Calu3 (cell line): ENCODE data around the gene NOSIP. TPM values are rescaled to one million over a fixed set of nuclear protein-coding genes. Genes with fewer than 3 reads are reported as not detected.

Experiments used
- BruUV-seq: library from RNA; stranded (reverse); fragments of 400-500 nt; replicated peaks from 2 replicates; lab custom pipeline; 2021; lab: Mats Ljungman, UMichigan
- CTCF ChIA-PET: fragments of 300-600 bp; sonication (Branson Sonifier 250); formaldehyde crosslinking; loops from one replicate; lab custom pipeline; 2022; ENCODE audit warnings: antibody characterized with exemption; lab: Charles Lee
- DNase-seq: peaks from one replicate; pipeline ENCODE4 v3.0.0; 2022
- H3K27ac Mint-ChIP-seq: one replicate; pipeline ENCODE4 v1.8.0; 2022; ENCODE audit warnings: mixed read lengths; ENCODE audit not compliant: unreplicated experiment
- H3K27me3 Mint-ChIP-seq: one replicate; pipeline ENCODE4 v1.8.0; 2022; ENCODE audit warnings: mixed read lengths; ENCODE audit not compliant: unreplicated experiment
- H3K36me3 Mint-ChIP-seq: one replicate; pipeline ENCODE4 v1.8.0; 2022; ENCODE audit warnings: mild to moderate bottlenecking, moderate library complexity, mixed read lengths; ENCODE audit not compliant: insufficient read depth, unreplicated experiment
- H3K4me1 Mint-ChIP-seq: one replicate; pipeline ENCODE4 v1.8.0; 2022; ENCODE audit warnings: mild to moderate bottlenecking, low read depth, mixed read lengths; ENCODE audit not compliant: unreplicated experiment
- H3K4me3 Mint-ChIP-seq: one replicate; pipeline ENCODE4 v1.8.0; 2022; ENCODE audit warnings: mild to moderate bottlenecking, low read depth, moderate library complexity, mixed read lengths; ENCODE audit not compliant: unreplicated experiment
- H3K9me3 Mint-ChIP-seq: one replicate; pipeline ENCODE4 v1.8.0; 2022; ENCODE audit warnings: low read depth, mixed read lengths; ENCODE audit not compliant: unreplicated experiment
- CTCF ChIP-seq: fragments of 200-600 bp; IDR thresholded peaks from one replicate; pipeline ENCODE4 v1.8.0; 2022; ENCODE audit warnings: antibody characterized with exemption; ENCODE audit not compliant: unreplicated experiment
- intact Hi-C: fragments of 100-400 bp; cut with micrococcal nuclease; formaldehyde crosslinking; loops from one replicate; pipeline ENCODE4 v1.10.0; 2022; ENCODE audit not compliant: unreplicated experiment
- total RNA-seq: library from RNA; stranded (reverse); gene quantifications from 2 replicates; pipeline ENCODE4 v1.2.3, GENCODE V29; 2022

NOSIP gene
- total RNA-seq, 1 experiment from 2014 or later, result 76.9 TPM

- Mint-ChIP-seq H3K36me3 (peaks cover 38% of the 10 kb centered on the region), H3K27me3 (no peaks in the 10 kb centered on the region), H3K4me1 (peaks cover 23% of the 10 kb centered on the region), H3K4me3 (peak within 1 kb of the TSS; percentile 97), H3K9me3 (no peaks in the 10 kb centered on the region), H3K27ac (peak within 1 kb of the TSS; percentile 97)
- CTCF ChIA-PET, result interaction anchor here (0.8 to 2.8 kb wide), 7 partner anchors 9 to 292 kb away, joined by 3 to 25 read pairs (median 3); partner anchors contain the start of gene PRR12
- BruUV-seq, result no TSS peak
- intact Hi-C loops, result no loop called here
- TF ChIP-seq CTCF, result no peak
- peak; percentile 65 for DNase-seq
Measured at GRCh38 chr19:49581007-49581508, 702 bp upstream of the NOSIP start, which contains the start of gene PRRG2. TSS of gene PRRG2 (plus strand) at chr19:49581316. CDS start at chr19:49583220, 1,904 bp downstream.

GRCh38 chr19:49579947-49580263 is 451 bp downstream of the NOSIP start:
- intact Hi-C loops, result no loop called here
- TF ChIP-seq CTCF, result no peak
- peak overlapping the region; percentile 97 for H3K4me3 Mint-ChIP-seq
- H3K4me1 Mint-ChIP-seq, result peaks cover 23% of the 10 kb centered on the region
- H3K27ac Mint-ChIP-seq, result peak overlapping the region; percentile 97
- no peaks in the 10 kb centered on the region for H3K9me3 Mint-ChIP-seq
- DNase-seq, result no peak
- no peaks in the 10 kb centered on the region for H3K27me3 Mint-ChIP-seq
- CTCF ChIA-PET, result interaction anchor here (0.7 to 2.8 kb wide), 6 partner anchors 9 to 160 kb away, joined by 3 to 25 read pairs (median 3); partner anchors contain the start of gene PRR12
- BruUV-seq, result no TSS peak
- H3K36me3 Mint-ChIP-seq, result peaks cover 44% of the 10 kb centered on the region

- H3K9me3 Mint-ChIP-seq, result no peaks in the 10 kb centered on the region
- H3K27ac Mint-ChIP-seq, result no peak overlapping the region
- peak overlapping the region; percentile 97 for H3K4me3 Mint-ChIP-seq
- no TSS peak for BruUV-seq
- H3K4me1 Mint-ChIP-seq, result peaks cover 23% of the 10 kb centered on the region
- H3K27me3 Mint-ChIP-seq, result no peaks in the 10 kb centered on the region
- no peak for TF ChIP-seq CTCF
- no peak for DNase-seq
- CTCF ChIA-PET, result interaction anchor here (2.8 kb wide), 1 partner anchor 9 kb away, joined by 25 read pairs; no protein-coding TSS in a partner anchor
- intact Hi-C loops, result no loop called here
- peaks cover 47% of the 10 kb centered on the region for H3K36me3 Mint-ChIP-seq
Measured at GRCh38 chr19:49579193-49579592, 1.2 kb downstream of the NOSIP start.

GRCh38 chr19:49574206-49574755 is 6.1 kb downstream of the NOSIP start:
- TF ChIP-seq CTCF, result no peak
- intact Hi-C loops, result loop anchor here (5.0 kb wide), 2 partner anchors 108 to 182 kb away; no protein-coding TSS in a partner anchor
- CTCF ChIA-PET, result interaction anchor here (0.7 kb wide), 1 partner anchor 126 kb away, joined by 3 read pairs; no protein-coding TSS in a partner anchor
- no peak overlapping the region for H3K4me3 Mint-ChIP-seq
- no peaks in the 10 kb centered on the region for H3K9me3 Mint-ChIP-seq
- no peak for DNase-seq
- BruUV-seq, result no TSS peak
- peaks cover 19% of the 10 kb centered on the region for H3K4me1 Mint-ChIP-seq
- H3K36me3 Mint-ChIP-seq, result peaks cover 17% of the 10 kb centered on the region
- no peaks in the 10 kb centered on the region for H3K27me3 Mint-ChIP-seq
- H3K27ac Mint-ChIP-seq, result no peak overlapping the region
